GM20000 (cell line): ENCODE results near the gene CLSTN2.

Source experiments
- DNase-seq: peaks from one replicate; pipeline ENCODE4 v3.0.0; 2012; ENCODE audit warnings: low spot score
- TF ChIP-seq, protein P1 (sequence below): IDR thresholded peaks from 2 replicates; pipeline ENCODE4 v1.5.1; 2012; ENCODE audit warnings: mild to moderate bottlenecking, control low read depth; ENCODE audit errors: extremely low read depth, missing control alignments

CLSTN2 gene

DNA sequence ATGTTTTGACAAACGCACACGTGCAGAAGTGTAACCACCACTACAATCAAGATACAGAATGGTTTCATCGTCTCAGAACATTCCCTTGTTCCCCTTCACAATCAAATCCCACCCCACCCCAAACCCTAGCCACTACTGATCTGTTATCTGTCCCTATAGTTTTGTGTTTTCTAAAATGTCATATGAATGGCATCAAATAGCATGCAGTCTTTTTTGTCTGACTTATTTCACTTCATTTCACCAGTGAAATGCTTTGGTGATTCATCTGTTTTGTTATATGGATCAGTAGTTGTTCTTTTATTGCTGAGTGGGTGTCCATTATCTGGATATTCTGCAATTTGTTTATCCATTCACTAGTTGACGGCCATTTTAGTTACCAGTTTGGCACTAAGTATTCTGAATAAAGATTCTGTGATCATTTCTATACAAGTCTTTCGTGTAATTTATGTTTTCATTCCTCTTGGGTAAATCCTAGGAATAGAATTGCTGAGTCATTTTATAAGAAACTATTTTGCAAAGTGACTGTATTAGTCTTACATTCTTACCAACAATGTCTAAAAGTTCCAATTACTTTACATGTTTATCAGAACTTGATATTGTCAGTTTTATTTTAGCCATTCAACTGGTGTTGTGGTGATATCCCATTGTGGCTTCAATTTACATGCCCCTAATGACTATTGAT lies 232.8 kb downstream of the CLSTN2 start:
- DNase-seq: no peak
- TF ChIP-seq, protein P1, sequence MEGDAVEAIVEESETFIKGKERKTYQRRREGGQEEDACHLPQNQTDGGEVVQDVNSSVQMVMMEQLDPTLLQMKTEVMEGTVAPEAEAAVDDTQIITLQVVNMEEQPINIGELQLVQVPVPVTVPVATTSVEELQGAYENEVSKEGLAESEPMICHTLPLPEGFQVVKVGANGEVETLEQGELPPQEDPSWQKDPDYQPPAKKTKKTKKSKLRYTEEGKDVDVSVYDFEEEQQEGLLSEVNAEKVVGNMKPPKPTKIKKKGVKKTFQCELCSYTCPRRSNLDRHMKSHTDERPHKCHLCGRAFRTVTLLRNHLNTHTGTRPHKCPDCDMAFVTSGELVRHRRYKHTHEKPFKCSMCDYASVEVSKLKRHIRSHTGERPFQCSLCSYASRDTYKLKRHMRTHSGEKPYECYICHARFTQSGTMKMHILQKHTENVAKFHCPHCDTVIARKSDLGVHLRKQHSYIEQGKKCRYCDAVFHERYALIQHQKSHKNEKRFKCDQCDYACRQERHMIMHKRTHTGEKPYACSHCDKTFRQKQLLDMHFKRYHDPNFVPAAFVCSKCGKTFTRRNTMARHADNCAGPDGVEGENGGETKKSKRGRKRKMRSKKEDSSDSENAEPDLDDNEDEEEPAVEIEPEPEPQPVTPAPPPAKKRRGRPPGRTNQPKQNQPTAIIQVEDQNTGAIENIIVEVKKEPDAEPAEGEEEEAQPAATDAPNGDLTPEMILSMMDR: no peak

DNA sequence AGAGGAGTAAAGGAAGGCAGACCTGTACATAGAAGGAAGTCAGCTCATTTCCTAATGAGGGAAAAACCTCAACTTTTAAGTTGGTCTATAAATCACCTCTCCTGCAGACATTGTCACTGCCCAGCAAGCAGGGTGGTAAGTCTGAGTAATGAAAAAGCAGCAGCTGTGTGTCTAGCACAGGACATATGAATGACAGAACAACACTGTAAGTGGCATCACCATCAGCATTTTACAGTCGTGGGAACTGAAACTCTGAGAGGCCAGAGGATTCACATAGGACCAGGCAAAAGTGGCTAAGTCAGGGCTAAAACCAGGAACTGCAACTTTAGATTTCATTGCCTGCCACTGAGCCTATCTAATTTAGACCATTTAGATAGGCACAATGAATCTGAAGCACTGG lies 235.6 kb downstream of the CLSTN2 start:
- peak; percentile 55 for DNase-seq
- TF ChIP-seq, protein P1: no peak

DNA sequence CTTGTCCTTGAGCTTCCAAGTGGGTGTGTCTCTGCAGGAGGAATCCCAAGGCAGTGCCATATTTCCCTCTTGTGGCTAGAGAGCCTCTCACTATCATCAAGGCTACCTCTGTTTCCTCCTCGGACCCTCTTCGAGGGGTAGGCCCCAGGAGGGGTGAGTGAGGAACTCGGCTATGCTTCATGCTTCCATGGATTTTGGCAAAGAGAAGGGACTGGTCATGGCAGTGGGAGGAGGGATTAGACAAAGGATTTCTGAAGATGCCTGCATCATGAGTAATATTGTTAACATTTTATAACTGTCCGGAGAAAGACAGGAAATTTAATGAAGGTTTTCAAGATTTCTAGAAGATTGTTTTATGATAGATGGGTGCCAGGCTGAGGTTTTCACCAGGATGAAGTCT lies 241.5 kb downstream of the CLSTN2 start:
- TF ChIP-seq, protein P1: no peak
- no peak for DNase-seq

DNA sequence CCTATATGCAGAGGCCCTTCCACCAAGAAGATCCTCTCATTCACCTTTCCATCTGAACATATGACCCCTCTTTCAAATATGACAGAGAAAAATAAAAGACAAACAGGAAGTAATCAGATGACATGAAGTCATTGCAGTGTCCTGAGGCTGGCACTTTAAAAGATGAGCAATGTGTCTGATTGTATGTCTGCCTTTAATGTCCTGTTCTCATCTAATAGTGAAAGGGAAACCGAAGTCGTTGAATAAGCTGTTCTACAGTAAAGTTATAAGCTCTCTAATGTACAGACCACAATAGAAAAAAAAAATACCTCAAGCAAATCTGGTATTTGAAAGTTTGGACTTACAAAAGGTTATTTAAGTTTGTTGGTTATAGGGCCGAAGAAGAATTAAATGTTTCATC lies 243.0 kb downstream of the CLSTN2 start:
- TF ChIP-seq, protein P1: no peak

DNA sequence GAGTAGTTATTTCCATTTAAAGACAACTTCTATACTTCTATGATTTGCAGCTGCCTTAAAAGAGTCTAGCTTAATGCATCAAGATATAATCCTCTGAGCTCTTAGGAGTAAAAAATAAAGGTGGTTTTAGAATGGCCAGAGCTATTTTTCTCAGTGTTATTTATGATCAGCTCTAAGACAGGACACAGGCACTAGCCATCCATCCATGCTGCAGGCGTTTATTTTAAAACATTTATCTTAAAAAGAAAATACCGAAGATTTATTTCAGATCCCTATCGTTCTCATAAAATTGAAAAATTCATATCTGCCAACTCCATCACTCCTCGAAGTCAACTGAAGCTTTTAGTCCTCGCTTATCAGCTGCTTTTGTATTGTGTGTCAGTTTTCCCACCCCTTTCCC lies 243.5 kb downstream of the CLSTN2 start:
- DNase-seq: no peak
- TF ChIP-seq, protein P1: no peak

More for the DNA sequence above, 243.0 kb downstream of the CLSTN2 start:
- no peak for DNase-seq

DNA sequence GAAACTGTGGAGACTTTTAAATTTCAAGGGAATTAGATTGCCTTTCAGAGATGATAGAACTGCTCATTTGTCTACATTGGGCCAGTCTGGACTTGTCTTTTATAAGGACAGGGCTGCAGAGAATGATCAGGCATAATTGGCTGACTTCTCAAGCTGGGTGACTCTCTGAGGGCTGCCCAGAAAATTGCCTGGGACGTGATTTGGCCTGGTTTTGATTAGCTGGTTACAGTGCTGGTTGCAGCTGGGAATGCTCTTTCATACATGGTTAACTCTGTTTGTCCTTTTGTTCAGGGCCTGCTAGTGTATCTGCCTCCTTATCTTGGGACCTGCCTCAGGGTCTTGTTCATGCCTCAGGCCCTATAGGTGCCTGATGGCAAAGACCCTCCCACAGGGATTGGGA lies 245.6 kb downstream of the CLSTN2 start:
- TF ChIP-seq, protein P1: no peak
- DNase-seq: no peak

DNA sequence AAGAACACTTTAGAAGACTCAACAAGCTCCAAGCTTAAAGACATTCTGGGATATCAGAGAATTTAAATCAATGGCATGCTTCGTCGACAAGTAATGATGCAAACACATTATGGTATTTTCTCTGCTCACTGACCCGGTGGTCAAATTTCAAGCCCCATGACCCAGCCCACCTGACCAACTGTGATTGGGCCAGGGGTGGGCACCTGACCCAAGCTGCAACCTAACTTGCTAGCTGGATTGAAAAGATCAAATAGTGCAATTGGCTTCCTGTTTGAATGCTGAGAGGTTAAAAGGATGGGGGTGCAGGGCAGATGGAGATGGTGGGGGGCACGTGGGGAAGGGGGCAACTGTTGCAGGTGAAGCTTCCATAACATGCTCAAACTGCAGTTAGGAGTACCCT lies 250.4 kb downstream of the CLSTN2 start:
- no peak for DNase-seq
- TF ChIP-seq, protein P1: no peak
